NCI-H82 (cell line): ENCODE data around the gene LHB.
A peak's percentile ranks its signal among the peaks of the same experiment; 100 is the strongest.
"Not testable (repeated sequence)": the region's sequence is repeated elsewhere in the genome, so short reads cannot be mapped to it uniquely, and the experiment has no call there.

Source experiments
- DNase-seq: peaks from one replicate; lab custom pipeline; 2025; lab: John Stamatoyannopoulos, UW

Gene LHB

DNA sequence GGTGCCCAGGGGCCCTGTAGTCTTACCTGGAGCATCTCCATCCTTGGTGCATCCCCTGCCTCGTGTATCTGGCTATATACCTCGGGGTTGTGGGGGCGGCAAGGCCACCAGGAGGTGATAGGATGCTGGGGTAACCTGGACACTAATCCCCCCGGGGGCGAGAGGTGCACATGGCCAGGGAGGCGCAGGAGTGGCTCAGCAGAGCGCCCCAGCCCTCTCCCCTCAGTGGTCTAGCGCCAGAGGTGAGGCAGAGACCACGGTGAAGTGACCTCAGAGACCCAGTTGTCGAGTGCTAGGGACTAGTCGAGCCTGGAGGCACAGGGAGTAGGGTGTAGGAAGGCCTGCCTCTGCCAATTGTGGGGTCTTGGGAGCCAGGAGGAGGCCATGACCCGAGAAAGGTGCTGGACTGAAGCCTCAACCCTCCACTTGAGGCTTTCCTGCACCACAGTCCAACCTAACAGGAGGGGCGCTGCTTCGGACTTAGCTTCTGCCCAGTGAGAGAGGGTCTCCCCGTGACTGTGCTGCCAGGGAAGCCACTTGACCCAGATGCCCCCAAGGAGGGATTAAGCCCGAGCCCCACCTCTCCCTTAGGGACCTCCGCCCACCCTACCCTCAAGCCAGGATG, at the start of gene LHB:
LHB (minus strand) TSS at position 51 of the 625 bp plus-strand sequence; CDS start at position 41, 10 bp downstream.
- no peak for DNase-seq

- peak; percentile 21 for DNase-seq
Observed at GRCh38 chr19:49065905-49066512, 49.1 kb upstream of the LHB start.

DNA sequence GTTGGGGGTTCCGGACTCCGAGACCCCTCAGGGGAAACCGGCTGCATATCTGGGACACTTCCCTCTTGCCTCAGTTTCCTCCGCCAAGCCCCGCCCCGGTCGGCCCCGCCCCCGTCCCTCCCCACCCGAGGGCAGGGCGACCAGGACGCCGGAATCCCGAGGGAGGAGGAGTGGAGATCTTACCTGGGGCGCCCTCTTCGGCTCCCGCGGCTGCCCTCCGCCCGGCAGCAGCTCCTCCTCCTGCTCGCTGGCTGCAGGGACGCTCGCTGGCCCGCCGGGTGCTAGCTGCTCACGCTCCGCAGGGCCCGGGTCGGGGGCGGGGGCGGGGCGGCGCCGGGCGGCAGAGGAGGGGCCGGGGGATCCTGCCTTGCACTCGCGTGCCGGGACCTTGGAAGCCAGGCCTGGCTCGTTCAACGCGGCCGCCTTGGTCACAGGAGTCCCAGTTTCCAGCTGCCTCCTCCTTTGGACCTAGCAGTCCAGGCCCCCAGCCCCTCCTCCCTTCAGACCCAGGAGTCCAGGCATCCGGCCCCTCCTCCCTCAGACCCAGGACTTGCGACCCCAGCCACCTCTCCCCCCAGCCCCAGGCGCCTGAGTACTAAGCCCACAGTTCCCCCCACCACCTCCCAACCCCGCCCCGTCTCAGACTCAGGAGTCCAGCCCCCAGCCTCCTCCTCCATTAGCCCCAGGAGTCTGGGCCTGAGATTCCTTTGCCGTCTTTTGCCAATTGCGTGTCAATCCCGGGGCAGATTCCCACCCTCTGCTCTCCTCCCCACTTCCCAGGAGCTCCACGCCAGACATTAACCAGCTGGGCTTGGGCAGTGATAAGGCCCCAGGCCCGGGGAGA, 48.1 kb upstream of the LHB start, which contains the start of gene NTF4:
NTF4 (minus strand) TSS at position 51 of the 844 bp plus-strand sequence. CDS start 2,821 bp downstream, outside the sequence.
- DNase-seq = peak; percentile 43

DNA sequence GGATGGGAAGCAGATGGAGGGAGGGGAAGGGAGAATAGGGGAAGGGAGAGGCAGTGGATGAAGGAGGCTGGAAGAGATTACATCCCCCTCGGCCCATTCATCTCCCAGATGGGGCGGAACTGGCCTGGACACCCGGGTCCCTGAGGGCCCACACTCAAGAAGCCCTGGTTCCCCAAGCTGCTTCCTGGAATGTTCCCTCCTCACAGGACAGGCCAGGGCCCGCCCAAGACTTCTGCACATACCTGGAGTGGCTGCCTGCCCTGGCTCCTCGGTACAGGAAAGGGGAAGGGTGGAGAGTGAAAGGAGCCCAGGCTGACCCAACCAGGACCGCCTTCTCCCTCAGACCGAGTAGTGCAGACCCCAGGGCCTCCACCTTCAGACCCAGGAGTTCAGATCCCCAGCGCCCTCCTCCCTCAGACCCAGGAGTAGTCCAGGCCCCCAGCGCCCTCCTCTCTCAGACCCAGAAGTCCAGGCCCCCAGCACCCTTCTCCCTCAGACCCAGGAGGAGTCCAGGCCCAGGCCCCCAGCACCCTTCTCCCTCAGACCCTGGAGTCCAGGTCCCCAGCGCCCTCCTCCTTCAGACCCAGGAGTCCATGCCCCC, 47.2 kb upstream of the LHB start:
- no peak for DNase-seq

DNA sequence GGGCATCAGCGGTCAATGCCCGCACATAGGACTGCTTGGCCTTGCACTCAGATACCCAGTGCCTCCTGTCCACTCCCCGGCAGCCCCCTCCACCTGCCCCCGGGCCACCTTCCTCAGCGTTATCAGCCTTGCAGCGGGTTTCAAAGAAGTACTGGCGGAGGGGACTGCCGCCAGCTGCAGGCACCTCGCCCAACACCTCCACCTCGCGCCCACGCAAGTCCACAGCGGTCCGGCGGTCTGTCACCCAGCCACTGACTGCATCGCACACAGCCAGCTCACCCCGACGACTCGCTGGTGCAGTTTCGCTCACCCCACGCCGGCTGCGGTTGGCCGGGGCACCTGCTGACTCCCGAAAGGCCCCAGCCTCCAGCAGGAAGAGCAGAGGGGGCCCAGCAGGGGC, 44.6 kb upstream of the LHB start:
- no peak for DNase-seq

DNA sequence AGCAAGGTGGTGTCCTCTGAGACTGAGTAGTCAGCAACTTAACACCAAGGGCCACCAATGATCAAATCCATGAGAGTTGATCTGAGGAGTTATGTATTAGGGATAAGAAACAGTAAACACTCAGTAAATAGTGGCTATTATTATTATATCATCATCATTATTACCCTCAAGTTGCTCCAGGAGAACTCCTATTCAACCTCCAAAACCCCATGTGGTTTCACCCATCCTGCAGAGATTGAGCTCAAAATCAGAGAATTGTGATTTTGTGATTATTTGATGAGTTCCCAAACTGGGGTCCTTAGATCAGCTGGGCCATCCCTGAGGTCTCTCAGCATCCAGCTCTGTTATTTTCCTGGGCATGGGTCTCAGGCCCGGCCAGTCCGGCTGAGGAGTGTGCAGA, 44.1 kb upstream of the LHB start:
- no peak for DNase-seq

GRCh38 chr19:49059053-49059452, 42.2 kb upstream of the LHB start:
- DNase-seq = no peak

DNA sequence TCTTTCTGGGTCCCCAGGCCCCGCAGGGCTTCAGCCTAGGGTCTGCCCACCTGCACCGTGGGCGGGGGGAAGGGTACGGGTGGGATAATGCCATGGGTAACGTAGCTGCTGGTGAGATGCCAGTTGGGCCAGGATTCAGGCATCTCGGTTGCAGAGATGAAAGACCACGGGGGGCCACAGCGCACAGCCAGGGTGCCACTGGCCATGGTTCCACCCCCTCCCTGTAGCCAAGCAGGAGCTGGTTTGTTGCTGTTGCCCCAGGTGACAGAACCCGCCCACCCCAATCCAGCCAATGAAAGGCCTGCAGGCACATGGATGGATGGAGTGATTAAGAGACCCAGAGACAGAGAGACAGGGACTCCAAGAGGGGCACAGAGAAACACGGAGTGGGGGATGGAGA, 41.7 kb upstream of the LHB start:
- DNase-seq = peak; percentile 73

- peak; percentile 88 for DNase-seq
Observed at GRCh38 chr19:49057636-49058234, 40.8 kb upstream of the LHB start, which contains the start of gene CGB7. CGB7 (minus strand) TSS chr19:49057749; CDS start chr19:49055375, 2,374 bp downstream.

GRCh38 chr19:49056902-49057596, 40.2 kb upstream of the LHB start:
- DNase-seq = not testable (repeated sequence)

DNA sequence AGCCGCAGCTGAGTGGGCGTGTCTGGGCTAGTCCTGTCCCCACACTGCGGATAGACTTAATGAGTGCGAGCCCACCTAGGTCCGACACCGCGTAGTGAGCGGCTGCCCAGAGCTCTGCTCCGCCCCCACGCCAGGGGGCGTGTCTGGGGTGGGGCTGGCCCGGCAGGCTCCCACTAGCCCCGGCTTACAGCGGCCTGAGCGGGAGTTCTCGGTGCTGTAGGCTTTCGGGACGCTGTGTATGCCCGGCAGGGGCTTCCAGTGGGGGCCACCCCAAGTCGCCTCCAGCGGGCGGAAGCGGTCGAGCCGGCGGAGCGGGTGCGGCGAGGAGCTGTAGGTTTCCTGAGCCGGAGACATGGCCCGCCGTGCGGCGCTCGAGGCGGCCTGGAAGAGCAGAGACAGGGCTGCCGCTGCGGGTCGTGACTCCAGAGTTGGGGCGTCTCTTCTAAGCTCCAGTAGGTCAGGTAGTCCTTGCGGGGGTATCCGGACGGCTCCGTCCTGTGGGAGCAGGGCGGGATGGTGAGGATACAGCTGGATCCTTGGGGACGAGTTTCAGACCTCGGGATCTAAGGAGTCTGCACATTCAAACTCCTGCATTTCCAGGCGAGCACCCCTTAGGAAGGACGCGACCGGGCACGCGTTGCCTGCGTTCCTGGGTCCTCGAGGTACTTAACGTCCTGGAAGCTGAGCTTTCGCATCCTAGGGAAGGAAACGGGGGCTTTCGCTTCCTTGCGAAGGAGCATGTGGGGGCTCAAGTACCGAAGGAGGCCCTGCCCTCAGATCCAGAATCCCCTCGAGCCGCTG, 39.4 kb upstream of the LHB start:
- peak; percentile 78 for DNase-seq

GRCh38 chr19:49050376-49051033, 33.6 kb upstream of the LHB start:
- DNase-seq = not testable (repeated sequence)

DNA sequence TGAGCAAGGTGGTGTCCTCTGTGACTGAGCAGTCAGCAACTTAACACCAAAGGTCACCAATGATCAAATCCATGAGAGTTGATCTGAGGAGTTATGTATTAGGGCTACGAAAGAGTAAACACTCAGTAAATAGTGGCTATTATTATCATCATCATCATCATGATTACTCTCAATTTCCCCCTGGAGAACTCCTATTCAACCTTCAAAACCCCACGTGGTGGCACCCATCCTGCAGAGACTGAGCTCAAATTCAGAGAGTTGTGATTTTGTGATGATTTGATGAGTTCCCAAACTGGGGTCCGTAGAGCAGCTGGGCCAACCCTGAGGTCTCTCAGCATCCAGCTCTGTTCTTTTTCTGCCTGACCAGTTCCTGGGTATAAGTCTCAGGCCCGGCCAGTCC, 32.9 kb upstream of the LHB start:
- not testable (repeated sequence) for DNase-seq

DNA sequence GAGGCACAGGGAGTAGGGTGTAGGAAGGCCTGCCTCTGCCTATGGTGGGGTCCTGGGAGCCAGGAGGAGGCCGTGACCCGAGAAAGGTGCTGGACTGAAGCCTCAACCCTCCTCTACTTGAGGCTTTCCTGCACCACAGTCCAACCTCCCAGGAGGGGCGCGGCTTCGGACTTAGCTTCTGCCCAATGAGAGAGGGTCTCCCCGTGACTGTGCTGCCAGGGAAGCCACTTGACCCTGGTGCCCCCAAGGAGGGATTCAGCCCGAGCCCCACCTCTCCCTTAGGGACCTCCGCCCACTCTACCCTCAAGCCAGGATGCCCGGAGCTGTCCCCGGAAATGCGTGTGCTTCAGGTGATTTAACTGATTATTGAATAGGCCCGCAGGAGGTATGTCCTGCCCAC, 32.1 kb upstream of the LHB start, which contains the start of gene CGB8:
CGB8 (minus strand) TSS at position 101 of the 400 bp plus-strand sequence. CDS start 372 bp downstream, outside the sequence.
- not testable (repeated sequence) for DNase-seq

- not testable (repeated sequence) for DNase-seq
Observed at GRCh38 chr19:49043548-49043947, 26.7 kb upstream of the LHB start, which contains the start of gene CGB5. CGB5 (plus strand) TSS chr19:49043848; CDS start chr19:49044210, 362 bp downstream.

GRCh38 chr19:49042666-49043065, 25.8 kb upstream of the LHB start:
- not testable (repeated sequence) for DNase-seq

DNA sequence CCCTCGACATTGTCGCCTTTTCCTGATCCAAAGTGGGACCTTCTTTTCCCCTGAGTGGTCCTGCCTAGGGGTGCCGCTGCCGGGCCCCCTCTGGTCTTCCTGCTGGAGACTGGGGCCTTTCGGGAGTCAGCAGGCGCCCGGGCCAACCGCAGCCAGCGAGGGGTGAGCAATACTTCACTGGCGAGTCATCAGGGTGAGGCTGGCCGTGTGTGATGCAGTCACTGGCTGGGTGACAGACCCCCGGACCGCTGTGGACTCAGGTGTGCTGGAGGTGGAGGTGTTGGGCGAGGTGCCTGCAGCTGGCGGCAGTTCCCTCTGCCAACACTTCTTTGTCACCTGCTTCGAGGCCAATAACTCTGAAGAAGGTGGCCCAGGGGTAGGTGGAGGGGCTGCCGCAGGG, 25.3 kb upstream of the LHB start:
- no peak for DNase-seq

DNA sequence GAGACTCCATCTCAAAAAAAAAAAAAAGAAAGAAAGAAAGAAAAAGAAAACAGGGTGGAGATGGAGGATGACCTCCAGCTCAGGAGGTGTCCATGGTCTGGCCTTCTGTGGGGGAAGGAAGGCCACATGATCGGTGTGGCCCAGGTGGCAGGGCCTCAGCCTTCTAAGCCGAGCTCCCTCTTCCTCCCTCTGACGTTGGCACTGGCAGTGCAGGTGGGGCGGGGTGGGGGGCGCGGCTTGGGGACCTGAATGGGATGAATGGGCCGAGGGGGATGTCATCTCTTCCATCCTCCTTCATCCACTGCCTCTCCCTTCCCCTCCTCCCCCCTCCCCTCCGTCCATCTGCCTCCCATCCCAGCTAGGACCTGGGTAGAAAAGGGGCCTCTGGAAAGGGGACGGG, 22.8 kb upstream of the LHB start:
- DNase-seq = not testable (repeated sequence)

- DNase-seq = not testable (repeated sequence)
Observed at GRCh38 chr19:49038557-49039276, 21.8 kb upstream of the LHB start.
